ENCODE measurements around the gene TTLL8. TPM values are rescaled to one million over a fixed set of nuclear protein-coding genes. Genes with fewer than 3 reads are reported as not detected.

The TTLL8 gene
- total and polyA plus RNA-seq, 2 donors (not counting 3 experiments of a cell fraction or from before 2014, with no cell fraction given) = not detected

DNA sequence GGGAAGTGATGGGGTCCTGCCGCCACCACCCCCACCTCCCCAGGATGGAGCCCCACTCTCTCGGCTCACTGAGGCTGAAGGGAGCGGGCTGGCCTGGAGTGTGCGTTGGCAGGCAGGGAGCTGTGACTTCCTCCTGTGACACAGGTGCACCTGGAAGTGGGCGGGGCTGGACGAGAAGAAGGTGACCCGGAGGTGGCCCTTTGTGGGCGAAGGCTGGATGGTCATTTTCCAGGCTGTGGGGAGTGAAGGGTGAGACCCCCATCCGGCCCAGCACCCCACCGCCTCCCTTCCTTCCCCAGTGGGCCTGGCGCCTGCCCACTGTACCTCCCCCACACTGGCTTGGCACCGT is 60.9 kb downstream of the TTLL8 start:
- no TSS peak for BruUV-seq (replicated peaks)

More for the DNA sequence above, 60.9 kb downstream of the TTLL8 start:
- no peak overlapping the region for H3K4me2 ChIP-seq (ENCODE audit: insufficient read depth, low read length)
- intact Hi-C loops (cut with micrococcal nuclease) (no loop called here), dilution Hi-C loops (cut with MboI; ENCODE audit: extremely low pct_ligation_motif_present, low sequenced_read_pairs) (no loop called here)
- no peak overlapping the region for H2AFZ ChIP-seq (ENCODE audit: low read depth, low read length)
- no peak for FAIRE-seq
- H3K79me2 ChIP-seq (ENCODE audit: control insufficient read depth, insufficient read depth, low read length) = no peaks in the 10 kb centered on the region
- POLR2A ChIA-PET = no interaction called here
- H3K9ac ChIP-seq (replicated peaks; ENCODE audit: extremely low read depth, insufficient read depth, low read length) = no peak overlapping the region
- no peaks in the 10 kb centered on the region for H3K4me1 ChIP-seq (ENCODE audit: control insufficient read depth, extremely low read depth, insufficient read depth, low read length)
- TF ChIP-seq POLR2A (IDR thresholded peaks at IDR 0.05; ENCODE audit: low read depth, low read length) (no peak), JUN (IDR thresholded peaks at IDR 0.05; ENCODE audit: borderline replicate concordance, insufficient read depth, insufficient read length, low read depth) (no peak), GATA2 (IDR thresholded peaks at IDR 0.05; ENCODE audit: insufficient read depth, insufficient read length, low read depth, low read length) (no peak), POLR2AphosphoS5 (IDR thresholded peaks at IDR 0.05; ENCODE audit: insufficient read depth, low read depth, low read length) (no peak), FOS (IDR thresholded peaks at IDR 0.05; ENCODE audit: borderline replicate concordance, insufficient read depth, low read length) (no peak), MYC (IDR thresholded peaks at IDR 0.05; ENCODE audit: low read depth, low read length) (no peak), EZH2 (IDR thresholded peaks at IDR 0.05; ENCODE audit: borderline replicate concordance, low read depth, low read length, severe bottlenecking) (no peak)
- TF ChIP-seq, protein P1, sequence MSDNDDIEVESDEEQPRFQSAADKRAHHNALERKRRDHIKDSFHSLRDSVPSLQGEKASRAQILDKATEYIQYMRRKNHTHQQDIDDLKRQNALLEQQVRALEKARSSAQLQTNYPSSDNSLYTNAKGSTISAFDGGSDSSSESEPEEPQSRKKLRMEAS (IDR thresholded peaks at IDR 0.05; ENCODE audit: insufficient read depth, insufficient read length) = no peak
- TF ChIP-seq, protein P2, sequence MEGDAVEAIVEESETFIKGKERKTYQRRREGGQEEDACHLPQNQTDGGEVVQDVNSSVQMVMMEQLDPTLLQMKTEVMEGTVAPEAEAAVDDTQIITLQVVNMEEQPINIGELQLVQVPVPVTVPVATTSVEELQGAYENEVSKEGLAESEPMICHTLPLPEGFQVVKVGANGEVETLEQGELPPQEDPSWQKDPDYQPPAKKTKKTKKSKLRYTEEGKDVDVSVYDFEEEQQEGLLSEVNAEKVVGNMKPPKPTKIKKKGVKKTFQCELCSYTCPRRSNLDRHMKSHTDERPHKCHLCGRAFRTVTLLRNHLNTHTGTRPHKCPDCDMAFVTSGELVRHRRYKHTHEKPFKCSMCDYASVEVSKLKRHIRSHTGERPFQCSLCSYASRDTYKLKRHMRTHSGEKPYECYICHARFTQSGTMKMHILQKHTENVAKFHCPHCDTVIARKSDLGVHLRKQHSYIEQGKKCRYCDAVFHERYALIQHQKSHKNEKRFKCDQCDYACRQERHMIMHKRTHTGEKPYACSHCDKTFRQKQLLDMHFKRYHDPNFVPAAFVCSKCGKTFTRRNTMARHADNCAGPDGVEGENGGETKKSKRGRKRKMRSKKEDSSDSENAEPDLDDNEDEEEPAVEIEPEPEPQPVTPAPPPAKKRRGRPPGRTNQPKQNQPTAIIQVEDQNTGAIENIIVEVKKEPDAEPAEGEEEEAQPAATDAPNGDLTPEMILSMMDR (IDR thresholded peaks at IDR 0.05; ENCODE audit: extremely low read depth in 1 of 2, insufficient read depth in 1 of 2, low read depth in 1 of 2, low read length in 2 of 2) = no peak
- no peaks in the 10 kb centered on the region for H3K27me3 ChIP-seq (ENCODE audit: control insufficient read depth in 2 of 2, insufficient read depth in 2 of 2, low read length in 2 of 2)
- no peaks in the 10 kb centered on the region for H3K36me3 ChIP-seq (ENCODE audit: control insufficient read depth in 2 of 2, extremely low read depth in 1 of 2, insufficient read depth in 2 of 2, low read length in 2 of 2)
- H4K20me1 ChIP-seq (replicated peaks; ENCODE audit: control insufficient read depth, extremely low read depth, insufficient read depth, low read length) = no peaks in the 10 kb centered on the region
- H3K4me3 ChIP-seq (replicated peaks in 1 of 3; ENCODE audit: insufficient read depth in 1 of 3, low read depth in 1 of 3, low read length in 3 of 3) = no peak overlapping the region
- CTCF ChIA-PET = interaction anchor here (1.2 kb wide), 1 partner anchor 33 kb away, joined by 5 read pairs; no protein-coding TSS in a partner anchor
- no peaks in the 10 kb centered on the region for H3K9me3 ChIP-seq (replicated peaks; ENCODE audit: control insufficient read depth, insufficient read depth, low read length)
- no peak for DNase-seq (ENCODE audit: low read depth, low spot score)
- no peak overlapping the region for H3K27ac ChIP-seq (ENCODE audit: insufficient read depth, low read depth, low read length)
- H3K9me1 ChIP-seq (replicated peaks; ENCODE audit: control insufficient read depth, extremely low read depth, insufficient read depth, low read length) = no peaks in the 10 kb centered on the region
